ENCODE results near the gene NEUROG1.

The NEUROG1 gene

DNA sequence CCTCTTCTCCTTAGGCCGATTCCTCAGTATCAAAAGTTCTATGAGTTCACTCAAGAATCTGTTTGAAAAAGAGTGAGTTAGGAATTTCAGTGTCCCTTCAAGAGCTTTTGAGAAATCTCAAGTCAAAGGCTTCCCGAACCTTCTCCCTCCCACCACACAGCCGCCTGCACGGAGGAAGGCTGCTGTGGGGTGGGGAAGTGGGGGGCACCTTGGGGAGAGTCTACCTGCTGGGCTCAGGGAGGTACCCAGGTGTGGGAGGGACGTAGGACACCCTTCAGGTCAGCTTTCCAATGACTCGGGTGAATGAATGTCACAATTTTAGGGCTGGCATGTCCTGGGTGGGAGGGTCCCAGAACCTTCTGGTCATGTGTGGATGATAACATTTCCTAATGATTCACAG, 25.5 kb upstream of the NEUROG1 start:
- DNase-seq, result no peak

DNA sequence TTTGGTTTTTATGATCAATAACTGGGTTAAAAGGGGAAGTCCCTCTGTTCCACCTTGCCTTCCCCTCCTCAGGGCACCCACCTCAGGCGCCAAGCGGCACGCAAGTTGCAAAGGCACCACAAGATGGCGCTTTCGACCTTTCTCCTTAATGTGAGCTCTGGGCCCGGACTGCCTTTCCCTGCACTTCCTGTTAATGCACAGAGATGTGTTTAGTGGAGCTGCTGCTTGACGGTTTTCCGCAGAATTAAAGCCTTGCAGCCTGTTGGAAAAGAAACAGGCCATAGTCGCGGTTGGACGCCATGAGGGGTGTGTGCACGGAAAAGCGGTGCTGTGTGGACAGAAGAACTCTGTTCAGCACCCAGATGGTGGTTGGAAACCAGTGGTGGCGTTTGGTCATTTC, 25.1 kb upstream of the NEUROG1 start:
- DNase-seq, result peak; percentile 91

DNA sequence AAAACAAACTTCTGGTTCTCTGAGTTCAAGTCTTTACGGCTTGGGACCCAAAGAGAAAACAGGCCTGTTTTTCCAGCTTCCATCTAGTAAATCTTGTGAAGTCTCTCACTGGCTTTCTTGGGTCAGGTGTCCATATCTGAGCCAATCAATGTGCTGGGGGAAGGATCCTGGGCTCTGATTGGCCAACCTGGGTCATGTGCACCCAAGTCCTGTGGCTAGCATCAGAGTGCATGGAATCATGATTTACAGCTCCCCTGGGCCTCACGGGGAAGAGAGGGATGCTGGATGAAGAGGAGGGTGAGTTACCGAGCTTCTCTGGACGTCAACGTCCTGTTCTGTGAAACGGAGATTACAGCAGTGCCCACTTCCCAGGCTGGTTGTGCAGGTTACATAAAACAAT, 23.6 kb upstream of the NEUROG1 start:
- DNase-seq, result peak; percentile 44

- DNase-seq, result no peak
Observed at GRCh38 chr5:135557076-135557838, 21.5 kb upstream of the NEUROG1 start.

DNA sequence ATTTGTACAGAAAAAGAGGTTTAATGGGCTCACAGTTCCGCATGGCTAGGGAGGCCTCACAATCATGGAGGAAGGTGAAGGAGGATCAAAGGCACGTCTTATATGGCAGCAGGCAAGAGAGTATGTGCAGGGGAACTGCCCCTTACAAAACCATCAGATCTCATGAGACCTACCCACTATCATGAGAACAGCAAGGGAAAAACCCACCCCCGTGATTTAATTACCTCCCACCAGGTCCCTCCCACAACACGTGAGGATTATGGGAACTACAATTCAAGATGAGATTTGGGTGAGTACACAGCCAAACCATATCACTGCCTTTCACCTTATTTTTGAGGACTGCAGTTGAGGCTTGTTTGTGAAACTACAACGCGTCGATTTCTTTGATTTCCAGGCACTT, 20.9 kb upstream of the NEUROG1 start:
- no peak for DNase-seq

DNA sequence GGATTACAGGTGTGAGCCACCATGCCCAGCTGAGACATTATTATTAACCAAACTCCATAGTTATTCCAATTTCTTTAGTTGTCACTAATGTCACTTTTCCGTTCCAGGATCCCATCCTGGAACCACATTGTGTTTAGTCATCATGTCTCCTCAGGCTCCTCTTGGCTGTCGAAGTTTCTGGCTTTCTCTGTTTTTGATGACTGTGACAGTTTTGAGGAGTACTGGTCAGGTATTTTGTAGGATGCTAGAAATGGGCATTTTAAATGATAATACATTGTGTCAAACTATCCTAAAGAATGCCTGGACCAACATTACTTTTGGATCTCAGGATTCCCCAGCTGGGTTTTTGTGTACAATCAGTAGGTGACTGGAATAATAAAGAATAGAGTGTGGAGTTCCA, 19.8 kb upstream of the NEUROG1 start:
- no peak for DNase-seq

GRCh38 chr5:135553688-135554462, 18.1 kb upstream of the NEUROG1 start:
- peak; percentile 71 for DNase-seq

DNA sequence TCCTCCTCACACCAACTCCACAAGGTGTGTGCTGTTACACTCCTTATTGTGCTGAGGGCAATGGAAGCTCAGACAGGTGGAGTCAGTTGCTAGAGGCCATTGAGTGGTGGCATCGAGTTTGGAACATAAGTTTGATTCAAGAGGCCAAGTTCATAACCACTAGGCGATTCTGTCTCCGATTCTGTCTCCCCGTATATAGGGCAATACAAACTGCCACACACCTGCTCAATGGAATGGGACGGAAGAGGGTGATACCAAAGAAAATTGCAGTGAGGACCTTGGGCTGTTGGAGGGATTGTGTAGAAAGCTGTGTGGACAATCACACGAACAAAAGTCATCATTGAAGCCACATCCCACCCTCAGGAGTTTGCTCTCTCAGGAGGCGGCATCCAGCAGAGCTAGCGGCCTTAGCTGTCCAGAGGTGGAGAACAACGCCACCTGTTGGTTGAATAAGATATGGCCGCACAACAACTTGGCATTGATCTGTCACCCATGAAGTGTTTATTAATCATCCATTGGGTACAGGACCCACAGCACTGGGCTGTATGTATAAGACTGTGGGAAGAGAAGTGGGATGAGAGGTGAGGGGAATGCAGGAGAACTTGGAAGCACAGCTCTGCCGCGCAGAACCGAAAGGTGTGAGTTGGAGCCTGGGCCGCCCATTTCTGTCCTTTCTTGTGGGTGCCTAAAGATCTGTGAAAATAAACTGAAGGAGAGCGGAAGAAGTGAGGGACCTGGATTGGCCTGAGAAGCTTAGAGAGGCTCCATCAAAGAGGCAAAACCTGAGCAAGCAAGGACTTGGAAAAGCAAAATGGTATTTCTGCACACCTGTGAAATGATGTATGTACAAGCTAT, 16.1 kb upstream of the NEUROG1 start:
- DNase-seq, result peak; percentile 89

DNA sequence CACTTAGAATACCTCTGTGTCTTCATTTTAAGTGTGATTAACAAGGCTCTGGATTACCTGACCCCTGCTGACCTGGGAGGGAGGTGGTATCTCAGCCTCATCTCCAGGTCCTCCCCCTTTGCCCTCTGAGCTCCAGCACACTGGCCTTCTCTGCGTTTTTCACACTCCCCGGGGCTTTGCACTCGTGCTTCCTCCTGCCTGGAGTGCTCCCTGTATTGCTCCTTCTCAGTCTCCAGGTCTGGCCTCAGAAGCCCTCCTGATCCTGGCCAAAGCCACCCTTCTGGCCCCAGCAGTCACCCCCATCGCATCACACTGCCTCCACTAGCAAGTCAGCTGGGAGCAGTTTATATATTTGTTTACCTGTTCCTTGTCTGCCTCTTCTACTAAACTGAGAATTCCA, 13.6 kb upstream of the NEUROG1 start:
- no peak for DNase-seq

GRCh38 chr5:135547590-135548254, 12.0 kb upstream of the NEUROG1 start:
- DNase-seq, result no peak

DNA sequence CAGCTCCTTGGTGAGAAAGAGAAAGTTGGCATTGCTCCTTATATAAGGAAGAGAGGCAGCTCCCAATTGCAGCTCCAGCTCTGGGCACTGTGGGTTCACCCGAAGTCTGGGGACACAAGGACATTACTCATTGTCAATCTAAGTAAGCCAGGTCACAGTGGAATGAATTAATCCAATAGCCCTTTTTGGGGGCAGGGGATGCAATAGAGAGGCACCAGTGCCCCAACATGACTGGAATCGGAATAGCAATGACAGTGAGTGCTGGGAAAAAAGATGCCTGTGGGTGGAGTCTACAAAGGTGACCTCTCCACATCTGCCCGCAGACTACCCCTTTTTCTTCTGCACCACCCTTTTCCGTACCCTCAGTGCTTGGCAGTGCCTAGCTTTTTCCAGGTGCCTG, 11.1 kb upstream of the NEUROG1 start:
- DNase-seq, result peak; percentile 73

- DNase-seq, result peak; percentile 93
Observed at GRCh38 chr5:135546101-135546500, 10.3 kb upstream of the NEUROG1 start.

- no peak for DNase-seq
Observed at GRCh38 chr5:135545099-135545498, 9.3 kb upstream of the NEUROG1 start.

- peak; percentile 91 for DNase-seq
Observed at GRCh38 chr5:135543485-135544304, 7.9 kb upstream of the NEUROG1 start.

- DNase-seq, result no peak
Observed at GRCh38 chr5:135543001-135543484, 7.3 kb upstream of the NEUROG1 start.

- DNase-seq, result no peak
Observed at GRCh38 chr5:135541807-135542502, 6.2 kb upstream of the NEUROG1 start.

GRCh38 chr5:135539430-135540005, 3.8 kb upstream of the NEUROG1 start:
- DNase-seq, result no peak

DNA sequence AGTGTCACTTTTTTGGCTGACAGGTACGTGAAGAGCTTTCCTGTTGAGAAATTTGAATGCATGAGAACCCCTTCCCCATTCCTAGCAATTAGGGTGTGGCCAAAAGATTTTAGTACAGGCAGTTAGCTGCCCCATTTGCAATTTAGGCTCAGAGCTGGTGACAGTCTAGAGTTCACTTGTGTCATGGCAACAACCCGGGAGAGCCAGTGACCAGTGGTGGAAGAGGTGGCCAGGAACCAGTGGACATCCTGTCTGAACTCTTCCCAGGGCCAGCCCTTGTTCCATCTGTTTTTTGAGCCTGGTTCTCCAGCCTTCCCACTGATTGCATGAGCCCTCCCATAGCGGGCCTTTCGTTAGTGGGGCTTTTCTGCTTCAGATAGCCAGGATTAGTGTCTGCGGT, 2.5 kb upstream of the NEUROG1 start:
- DNase-seq, result peak; percentile 22

GRCh38 chr5:135537745-135538144, 2.0 kb upstream of the NEUROG1 start:
- DNase-seq, result no peak

DNA sequence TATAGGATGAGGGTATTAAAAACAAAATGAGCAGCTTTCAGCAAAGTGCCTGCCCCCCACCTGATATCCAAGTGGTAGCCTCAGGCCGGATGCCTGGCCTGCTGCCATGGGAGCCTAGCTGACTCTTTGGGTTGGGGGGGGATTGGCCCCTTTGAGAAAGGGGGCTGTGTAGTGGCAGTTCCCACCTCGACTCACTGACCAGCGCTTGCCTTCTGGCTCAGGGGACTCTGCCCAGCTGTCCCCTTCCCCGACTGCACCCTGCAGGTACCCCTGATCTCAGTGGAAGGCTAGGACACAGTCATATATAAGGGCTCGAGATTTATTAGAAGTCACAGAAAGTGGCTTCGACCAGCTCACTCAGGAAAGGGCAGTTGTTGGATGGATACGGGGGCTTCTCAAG, 1.5 kb upstream of the NEUROG1 start:
- no peak for DNase-seq

DNA sequence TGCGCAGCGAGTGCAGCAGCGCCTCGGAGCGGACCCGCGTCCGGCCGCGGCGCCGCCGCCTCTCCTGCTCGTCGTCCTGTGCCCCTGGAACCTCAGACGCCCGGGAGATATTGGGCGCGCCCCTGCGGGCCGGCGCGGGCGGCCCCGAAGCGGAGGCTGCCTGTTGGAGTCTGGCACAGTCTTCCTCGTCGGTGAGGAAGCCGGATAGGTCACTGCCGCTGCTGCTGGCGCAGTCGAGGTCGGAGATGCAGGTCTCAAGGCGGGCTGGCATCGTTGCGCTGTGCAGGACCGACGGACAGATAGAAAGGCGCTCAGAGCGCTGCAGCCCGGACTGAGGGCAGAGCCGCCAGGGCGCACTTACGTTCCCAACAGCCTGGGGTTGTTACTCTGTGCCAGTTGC, 344 bp downstream of the NEUROG1 start:
- DNase-seq, result no peak
